ENCODE data around the gene PLPP7.
"Not testable (repeated sequence)": the region's sequence is repeated elsewhere in the genome, so short reads cannot be mapped to it uniquely, and the experiment has no call there.

PLPP7 gene

DNA sequence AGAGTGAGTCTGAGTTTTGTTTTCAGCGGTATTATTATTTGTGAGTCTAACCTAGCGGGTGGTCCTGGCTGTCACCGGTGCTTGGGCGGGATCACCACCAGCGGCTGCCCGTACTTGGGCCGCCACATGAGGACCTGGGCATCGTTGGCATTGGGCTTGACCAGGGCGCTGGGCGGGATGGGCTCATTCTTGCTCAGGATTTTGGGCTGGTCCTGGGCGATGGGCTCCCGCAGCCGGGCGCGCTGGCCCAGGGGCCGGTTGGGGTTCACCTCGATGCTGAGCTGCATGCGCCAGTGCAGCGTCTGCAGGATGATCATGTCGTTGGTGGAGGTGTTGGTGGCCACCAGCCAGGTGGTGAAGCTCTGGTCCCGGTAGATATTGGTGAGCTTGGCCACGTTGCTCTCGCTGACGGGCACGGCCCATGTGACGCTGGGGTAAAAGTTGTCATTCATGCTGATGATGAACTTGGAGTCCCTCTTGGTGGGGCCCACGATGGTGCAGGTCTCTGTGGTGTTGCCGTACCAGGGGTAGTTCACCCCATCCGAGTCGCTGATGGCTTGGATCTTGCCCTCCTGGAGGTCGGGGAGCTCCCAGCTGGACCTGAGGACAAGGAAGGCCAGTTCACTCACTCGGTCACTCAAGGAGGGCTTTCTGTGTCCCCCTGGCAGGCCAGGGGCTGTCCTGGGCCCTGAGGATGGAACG lies 28.6 kb upstream of the PLPP7 start:
- H3K4me3 ChIP-seq (ENCODE audit: low read depth, low read length), result no peak overlapping the region
- TF ChIP-seq, protein P1, sequence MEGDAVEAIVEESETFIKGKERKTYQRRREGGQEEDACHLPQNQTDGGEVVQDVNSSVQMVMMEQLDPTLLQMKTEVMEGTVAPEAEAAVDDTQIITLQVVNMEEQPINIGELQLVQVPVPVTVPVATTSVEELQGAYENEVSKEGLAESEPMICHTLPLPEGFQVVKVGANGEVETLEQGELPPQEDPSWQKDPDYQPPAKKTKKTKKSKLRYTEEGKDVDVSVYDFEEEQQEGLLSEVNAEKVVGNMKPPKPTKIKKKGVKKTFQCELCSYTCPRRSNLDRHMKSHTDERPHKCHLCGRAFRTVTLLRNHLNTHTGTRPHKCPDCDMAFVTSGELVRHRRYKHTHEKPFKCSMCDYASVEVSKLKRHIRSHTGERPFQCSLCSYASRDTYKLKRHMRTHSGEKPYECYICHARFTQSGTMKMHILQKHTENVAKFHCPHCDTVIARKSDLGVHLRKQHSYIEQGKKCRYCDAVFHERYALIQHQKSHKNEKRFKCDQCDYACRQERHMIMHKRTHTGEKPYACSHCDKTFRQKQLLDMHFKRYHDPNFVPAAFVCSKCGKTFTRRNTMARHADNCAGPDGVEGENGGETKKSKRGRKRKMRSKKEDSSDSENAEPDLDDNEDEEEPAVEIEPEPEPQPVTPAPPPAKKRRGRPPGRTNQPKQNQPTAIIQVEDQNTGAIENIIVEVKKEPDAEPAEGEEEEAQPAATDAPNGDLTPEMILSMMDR (IDR thresholded peaks at IDR 0.05; ENCODE audit: low read depth, low read length), result no peak

DNA sequence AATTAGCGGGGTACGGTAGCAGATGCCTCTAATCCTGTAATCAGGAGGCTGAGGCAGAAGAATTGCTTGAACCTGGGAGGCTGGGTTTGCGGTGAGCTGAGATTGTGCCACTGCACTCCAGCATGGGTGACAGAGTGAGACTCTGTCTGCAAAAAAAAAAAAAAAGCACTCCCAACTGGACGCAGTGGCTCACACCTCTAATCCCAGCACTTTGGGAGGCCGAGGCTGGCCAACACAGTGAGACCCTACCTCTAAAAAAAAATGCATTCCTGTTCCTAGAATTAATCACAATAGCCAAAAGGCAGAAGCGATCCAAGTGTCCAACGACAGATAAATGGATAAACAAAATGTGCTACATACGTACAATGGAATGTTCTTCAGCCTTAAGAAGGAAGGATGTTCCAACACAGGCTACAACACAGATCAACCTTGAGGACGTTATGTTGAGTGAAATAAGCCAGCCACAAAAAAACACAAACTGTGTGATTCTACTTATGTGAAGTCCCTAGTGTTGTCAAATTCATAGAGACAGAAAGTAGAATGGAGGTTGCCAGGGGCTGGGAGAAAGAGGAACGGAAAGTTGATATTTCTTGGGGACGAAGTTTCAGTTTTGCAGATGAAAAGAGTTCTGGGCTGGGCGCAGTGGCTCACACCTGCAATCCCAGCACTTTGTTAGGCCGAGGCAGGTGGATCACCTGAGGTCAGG lies 27.0 kb upstream of the PLPP7 start:
- no peak overlapping the region for H3K4me3 ChIP-seq (ENCODE audit: low read depth, low read length)
- TF ChIP-seq, protein P1 (IDR thresholded peaks at IDR 0.05; ENCODE audit: low read depth, low read length), result no peak

DNA sequence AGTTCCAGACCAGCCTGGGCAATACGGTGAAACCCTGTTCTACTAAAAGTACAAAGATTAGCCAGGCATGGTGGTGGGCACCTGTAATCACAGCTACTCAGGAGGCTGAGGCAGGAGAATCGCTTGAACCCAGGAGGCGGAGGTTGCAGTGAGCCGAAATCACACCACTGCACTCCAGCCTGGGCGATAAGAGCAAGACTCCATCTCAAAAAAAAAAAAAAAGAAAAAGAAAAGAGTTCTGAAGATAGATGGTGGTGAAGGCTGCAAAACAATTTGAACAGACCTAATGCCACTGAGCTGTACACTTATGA lies 26.5 kb upstream of the PLPP7 start:
- not testable (repeated sequence) for H3K4me3 ChIP-seq (ENCODE audit: low read depth, low read length)

DNA sequence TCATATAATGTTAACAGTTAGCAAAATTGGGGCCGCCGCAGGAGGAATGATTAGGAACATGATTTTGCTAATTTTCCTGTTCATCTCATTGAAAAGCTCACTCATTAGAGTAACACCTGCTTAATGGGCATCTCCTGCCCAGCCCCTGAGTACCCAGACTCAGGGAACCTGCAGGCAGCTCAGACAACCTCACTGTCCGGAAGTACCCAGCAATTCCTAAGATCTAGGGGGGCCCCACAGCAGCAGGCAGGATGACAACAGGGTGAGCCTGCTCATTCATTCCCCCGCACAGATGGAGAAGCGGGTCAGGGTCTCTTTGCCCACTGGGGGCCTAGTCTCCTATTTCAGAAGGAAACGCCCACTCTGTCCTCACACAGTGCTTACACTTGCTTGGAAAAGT lies 25.8 kb upstream of the PLPP7 start:
- H3K4me3 ChIP-seq (ENCODE audit: low read depth, low read length), result no peak overlapping the region
- TF ChIP-seq, protein P1 (IDR thresholded peaks at IDR 0.05; ENCODE audit: low read depth, low read length), result no peak

DNA sequence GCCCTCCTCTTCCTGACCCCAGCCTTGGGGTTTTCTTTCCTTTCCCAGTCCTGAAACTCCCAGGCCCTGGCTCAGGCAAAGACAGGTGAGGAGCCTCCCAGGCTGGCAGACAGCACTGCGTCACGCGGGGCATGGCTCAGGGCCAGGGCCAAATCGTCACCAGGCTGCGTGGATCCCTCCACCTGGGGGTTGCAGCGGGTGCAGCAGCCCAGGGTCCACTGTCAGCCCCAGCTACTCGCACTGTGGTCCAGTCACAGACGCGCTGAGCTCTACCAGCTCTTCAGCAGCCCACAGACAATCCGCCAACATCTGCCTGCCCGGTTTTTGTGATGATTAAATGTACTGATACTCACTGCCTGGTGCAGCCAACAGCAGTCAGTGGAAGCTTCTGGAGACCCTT lies 25.3 kb upstream of the PLPP7 start:
- H3K4me3 ChIP-seq (ENCODE audit: low read depth, low read length), result no peak overlapping the region

DNA sequence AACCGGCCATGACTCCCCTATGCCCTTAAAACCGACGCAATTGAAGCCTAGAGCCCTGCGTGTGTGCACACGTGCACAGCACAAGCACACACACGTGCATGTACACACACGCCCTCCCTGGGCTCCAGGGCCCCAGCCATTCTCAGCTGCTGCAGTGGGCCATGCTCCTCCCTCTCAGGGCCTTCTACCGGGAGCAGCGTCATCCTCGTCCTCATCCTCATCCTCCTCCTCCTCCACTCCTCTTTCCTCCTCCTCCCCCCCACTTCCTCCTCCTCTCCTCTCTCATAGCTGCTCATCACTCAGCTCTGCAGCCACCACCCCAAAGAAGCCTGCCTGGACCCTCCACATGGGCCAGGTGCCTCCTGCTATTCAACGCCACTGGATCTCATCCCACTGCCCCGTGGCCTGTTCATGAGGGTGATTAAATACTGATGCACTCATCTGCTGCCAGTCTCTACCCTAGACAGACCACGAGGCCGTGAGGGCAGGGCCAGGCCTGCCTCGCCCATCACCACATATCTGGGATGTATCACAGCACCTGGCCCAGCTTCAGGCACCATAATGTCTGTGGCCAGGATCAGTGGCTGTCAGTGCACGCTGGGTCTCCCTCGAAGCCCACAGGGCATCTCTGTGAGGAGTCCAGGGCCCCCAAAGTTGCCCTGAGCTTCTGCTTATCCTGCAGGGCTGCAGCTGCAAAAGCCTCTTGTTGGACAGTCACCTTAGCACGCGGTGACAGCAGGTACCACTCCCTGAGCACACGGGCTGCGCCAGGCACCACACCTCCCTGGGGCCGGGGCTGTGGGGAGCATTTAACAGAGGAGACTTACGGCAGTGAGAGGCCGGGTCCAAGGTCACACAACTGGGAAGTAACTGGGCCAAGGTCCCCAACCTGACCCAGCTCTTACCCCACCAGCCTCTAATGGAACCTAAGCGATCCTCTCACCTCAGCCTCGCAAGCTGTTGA lies 23.0 kb upstream of the PLPP7 start:
- H3K4me3 ChIP-seq (ENCODE audit: low read depth, low read length), result no peak overlapping the region
- TF ChIP-seq, protein P1 (IDR thresholded peaks at IDR 0.05; ENCODE audit: low read depth, low read length), result no peak

More for the DNA sequence above, 25.3 kb upstream of the PLPP7 start:
- TF ChIP-seq, protein P1 (IDR thresholded peaks at IDR 0.05; ENCODE audit: low read depth, low read length), result no peak

DNA sequence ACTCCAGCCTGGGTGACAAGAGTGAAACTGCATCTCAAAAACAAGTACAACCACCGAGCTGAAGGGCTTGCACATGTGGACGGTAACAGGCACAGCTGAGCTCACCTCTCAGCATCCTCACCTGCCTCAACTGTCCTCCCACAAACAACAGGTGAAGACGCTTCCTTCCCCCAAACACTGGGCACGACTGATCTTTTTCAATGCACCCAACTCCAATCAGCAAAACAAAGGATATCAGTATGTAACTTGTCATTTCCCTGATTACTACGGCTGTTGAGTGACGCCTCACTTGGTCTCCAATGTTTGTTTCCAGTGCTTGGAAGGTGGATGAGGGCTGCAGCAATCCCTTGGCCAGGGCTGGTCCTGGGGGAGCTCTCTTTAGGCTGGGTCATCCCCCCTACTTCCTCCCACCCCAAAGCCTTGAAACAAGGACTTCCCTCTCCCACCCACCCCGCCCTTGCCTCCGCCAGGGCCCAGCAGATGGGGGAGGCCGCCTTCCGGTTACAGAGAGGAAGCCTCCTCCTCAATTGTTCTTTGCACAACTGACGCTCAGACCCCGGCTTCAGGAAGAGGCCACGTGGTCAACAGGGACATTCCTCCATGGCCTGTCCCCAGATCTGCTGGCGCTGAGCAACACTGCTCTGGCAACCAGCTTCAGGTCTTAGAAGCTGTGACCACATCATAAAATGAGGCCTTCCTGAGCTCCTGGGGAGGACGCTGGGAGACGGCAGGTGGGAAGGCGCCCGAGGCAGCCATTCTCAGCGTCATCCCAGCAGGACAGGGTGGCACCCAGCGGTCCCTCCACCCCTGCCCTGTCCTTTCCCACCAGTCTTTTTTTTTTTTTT lies 19.1 kb upstream of the PLPP7 start:
- TF ChIP-seq, protein P1 (IDR thresholded peaks at IDR 0.05; ENCODE audit: low read depth, low read length), result no peak
- H3K4me3 ChIP-seq (ENCODE audit: low read depth, low read length), result no peak overlapping the region

DNA sequence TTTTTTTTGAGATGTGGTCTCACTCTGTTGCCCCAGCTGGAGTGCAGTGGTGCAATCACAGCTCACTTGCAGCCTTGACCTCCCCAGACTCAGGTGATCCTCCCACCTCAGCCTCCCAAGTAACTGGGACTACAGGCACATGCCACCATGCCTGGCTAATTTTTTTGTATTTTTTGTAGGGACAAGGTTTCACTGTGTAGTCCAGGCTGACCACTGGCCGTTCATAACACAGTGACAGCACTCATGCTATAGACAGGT lies 18.6 kb upstream of the PLPP7 start:
- not testable (repeated sequence) for H3K4me3 ChIP-seq (ENCODE audit: low read depth, low read length)
